ENCODE results near the gene TMCO4.

TMCO4 gene

GRCh38 chr1:19812875-19813642 lies 13.3 kb upstream of the TMCO4 start:
- DNase-seq, result no peak

- peak; percentile 33 to 58 for DNase-seq
Observed at GRCh38 chr1:19811206-19811851, 11.6 kb upstream of the TMCO4 start.

GRCh38 chr1:19809044-19809750 lies 9.5 kb upstream of the TMCO4 start:
- no peak for DNase-seq

GRCh38 chr1:19808351-19808750 lies 8.6 kb upstream of the TMCO4 start:
- DNase-seq, result no peak

- no peak for DNase-seq
Observed at GRCh38 chr1:19804831-19805251, 5.1 kb upstream of the TMCO4 start.

- DNase-seq, result no peak
Observed at GRCh38 chr1:19802269-19802668, 2.6 kb upstream of the TMCO4 start.

GRCh38 chr1:19800076-19800804 lies 524 bp upstream of the TMCO4 start:
- DNase-seq, result peak; percentile 7 to 44

GRCh38 chr1:19798486-19799229 lies 1.1 kb downstream of the TMCO4 start:
- DNase-seq, result no peak

GRCh38 chr1:19797827-19798226 lies 1.9 kb downstream of the TMCO4 start:
- DNase-seq, result no peak

GRCh38 chr1:19794583-19794982 lies 5.1 kb downstream of the TMCO4 start:
- no peak for DNase-seq

- DNase-seq, result peak in 1 of 2 donors; percentile 18
Observed at GRCh38 chr1:19793360-19794046, 6.2 kb downstream of the TMCO4 start.

GRCh38 chr1:19792237-19793002 lies 7.3 kb downstream of the TMCO4 start:
- no peak for DNase-seq

- peak in 1 of 2 donors; percentile 9 for DNase-seq
Observed at GRCh38 chr1:19790061-19790975, 9.4 kb downstream of the TMCO4 start.

- no peak for DNase-seq
Observed at GRCh38 chr1:19786988-19787423, 12.7 kb downstream of the TMCO4 start.

- DNase-seq, result no peak
Observed at GRCh38 chr1:19785660-19786059, 14.1 kb downstream of the TMCO4 start.

- DNase-seq, result no peak
Observed at GRCh38 chr1:19780267-19780877, 19.3 kb downstream of the TMCO4 start.

GRCh38 chr1:19776933-19777332 lies 22.8 kb downstream of the TMCO4 start:
- DNase-seq, result no peak

GRCh38 chr1:19776287-19776686 lies 23.4 kb downstream of the TMCO4 start:
- no peak for DNase-seq

GRCh38 chr1:19775831-19776230 lies 23.9 kb downstream of the TMCO4 start:
- DNase-seq, result no peak
